SIG-M5 (cell line): ENCODE results near the gene PVALEF.

ENCODE experiments used
- DNase-seq: peaks from one replicate; lab custom pipeline; 2025; lab: John Stamatoyannopoulos, UW

Gene PVALEF

GRCh38 chr17:81162491-81162890 lies 2.8 kb upstream of the PVALEF start:
- DNase-seq: no peak

GRCh38 chr17:81163051-81163695 lies 2.1 kb upstream of the PVALEF start:
- no peak for DNase-seq

- no peak for DNase-seq
Measured at GRCh38 chr17:81163703-81164370, 1.5 kb upstream of the PVALEF start.

GRCh38 chr17:81164371-81165245 lies 699 bp upstream of the PVALEF start:
- DNase-seq: no peak

- DNase-seq: no peak
Measured at GRCh38 chr17:81166033-81166492, 756 bp downstream of the PVALEF start, which contains the start of gene AATK. Gene AATK, minus strand, starts transcription at chr17:81166221. Its CDS starts 229 bp downstream, at chr17:81165992.

GRCh38 chr17:81167194-81167524 lies 1.9 kb downstream of the PVALEF start:
- DNase-seq: no peak

GRCh38 chr17:81167638-81168037 lies 2.3 kb downstream of the PVALEF start:
- no peak for DNase-seq

- DNase-seq: no peak
Measured at GRCh38 chr17:81169870-81170309, 4.6 kb downstream of the PVALEF start.

GRCh38 chr17:81170727-81171494 lies 5.6 kb downstream of the PVALEF start:
- DNase-seq: no peak

- DNase-seq: no peak
Measured at GRCh38 chr17:81171941-81172340, 6.6 kb downstream of the PVALEF start.

- DNase-seq: no peak
Measured at GRCh38 chr17:81173052-81173761, 7.9 kb downstream of the PVALEF start.

- no peak for DNase-seq
Measured at GRCh38 chr17:81173762-81174155, 8.5 kb downstream of the PVALEF start.

- DNase-seq: no peak
Measured at GRCh38 chr17:81176666-81177065, 11.4 kb downstream of the PVALEF start.

- no peak for DNase-seq
Measured at GRCh38 chr17:81178136-81179091, 13.1 kb downstream of the PVALEF start.

- no peak for DNase-seq
Measured at GRCh38 chr17:81179220-81179619, 13.9 kb downstream of the PVALEF start.

GRCh38 chr17:81179861-81180260 lies 14.6 kb downstream of the PVALEF start:
- no peak for DNase-seq

- DNase-seq: no peak
Measured at GRCh38 chr17:81180836-81181810, 15.8 kb downstream of the PVALEF start.

GRCh38 chr17:81181811-81182185 lies 16.5 kb downstream of the PVALEF start:
- no peak for DNase-seq

- no peak for DNase-seq
Measured at GRCh38 chr17:81182596-81182995, 17.3 kb downstream of the PVALEF start.
